HG03196 (cell line): ENCODE measurements around the gene DLST.
A peak's percentile ranks its signal among the peaks of the same experiment; 100 is the strongest.

Source experiments
- ATAC-seq: cut with Tn5 transposase; IDR thresholded peaks from one replicate; pipeline ENCODE4 v1.9.1; 2021; ENCODE audit not compliant: unreplicated experiment

The DLST gene

DNA sequence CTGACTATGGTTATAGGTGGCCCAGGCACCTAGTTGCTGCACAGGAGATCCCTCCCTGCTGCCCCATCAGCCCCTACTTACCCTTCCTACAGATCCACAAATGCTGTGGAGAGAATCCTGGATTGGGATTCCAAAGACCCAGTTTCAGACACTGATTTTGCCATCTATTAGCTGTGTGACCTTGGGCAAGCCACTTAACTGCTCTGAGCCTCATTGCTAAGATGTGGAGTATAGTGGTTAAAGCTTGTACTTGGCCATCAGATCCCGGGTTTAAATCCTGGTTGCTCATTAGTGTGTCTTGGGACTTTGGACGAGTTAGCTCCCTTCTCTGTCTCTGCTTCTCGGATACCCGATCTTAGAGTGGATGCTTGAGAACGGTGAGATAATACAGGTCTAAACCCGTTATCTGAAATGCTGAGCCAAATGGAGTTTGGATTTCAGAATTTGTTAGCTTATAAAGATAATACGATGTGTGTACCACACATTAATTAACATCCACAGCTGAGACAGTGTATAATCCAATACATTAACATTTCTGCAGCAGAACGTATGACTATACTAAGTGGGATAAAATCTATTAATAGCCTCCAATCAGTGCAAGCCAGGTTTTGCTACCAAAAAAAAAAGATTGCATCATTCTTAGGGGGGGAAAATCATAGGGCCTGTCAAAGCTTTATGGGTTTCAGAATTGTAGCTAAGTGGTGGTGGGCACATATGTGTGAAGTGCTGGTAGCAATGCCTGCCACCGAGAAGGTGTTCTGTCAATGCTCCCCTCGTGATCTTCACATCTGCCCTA is 21.8 kb upstream of the DLST start:
- ATAC-seq: no peak

DNA sequence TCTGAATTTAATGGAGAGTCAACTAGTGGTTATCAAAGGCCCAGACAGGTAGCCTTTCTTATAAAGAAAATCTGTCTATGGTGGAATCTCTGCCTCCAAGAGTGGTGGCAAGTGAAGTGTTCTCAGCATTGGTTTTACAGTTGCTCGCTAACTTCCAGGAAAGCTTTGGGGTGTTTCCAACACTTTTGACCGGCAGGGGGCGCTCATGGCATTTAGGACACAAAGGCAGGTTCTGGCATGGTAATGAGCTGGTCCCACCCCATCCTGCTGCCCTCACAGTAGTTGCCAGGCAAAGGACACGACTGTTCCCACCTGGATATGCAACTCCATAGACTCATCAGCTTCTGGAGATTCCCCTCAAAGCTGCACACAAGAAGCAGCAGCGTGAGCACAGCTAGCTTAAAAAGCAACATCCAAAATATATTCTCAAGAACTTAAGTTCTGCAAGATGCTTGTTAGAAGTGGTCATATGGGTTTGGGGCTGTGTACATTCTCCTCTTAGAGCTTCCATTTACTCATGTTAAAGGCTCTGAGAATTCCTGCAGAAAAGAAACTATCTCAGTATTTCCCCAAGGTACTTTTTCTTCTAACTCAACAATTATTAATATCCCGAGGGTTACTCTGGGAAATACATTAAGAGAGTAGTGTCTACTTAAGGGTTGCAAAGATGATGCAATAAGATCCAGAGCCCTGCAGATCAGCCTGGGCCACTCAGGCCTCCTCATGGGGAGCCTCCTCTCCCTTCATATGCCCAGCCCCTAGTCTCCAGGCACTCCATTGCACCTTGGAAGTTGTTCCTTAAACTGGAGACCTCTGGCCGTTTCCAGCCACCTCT is 20.6 kb upstream of the DLST start:
- no peak for ATAC-seq

DNA sequence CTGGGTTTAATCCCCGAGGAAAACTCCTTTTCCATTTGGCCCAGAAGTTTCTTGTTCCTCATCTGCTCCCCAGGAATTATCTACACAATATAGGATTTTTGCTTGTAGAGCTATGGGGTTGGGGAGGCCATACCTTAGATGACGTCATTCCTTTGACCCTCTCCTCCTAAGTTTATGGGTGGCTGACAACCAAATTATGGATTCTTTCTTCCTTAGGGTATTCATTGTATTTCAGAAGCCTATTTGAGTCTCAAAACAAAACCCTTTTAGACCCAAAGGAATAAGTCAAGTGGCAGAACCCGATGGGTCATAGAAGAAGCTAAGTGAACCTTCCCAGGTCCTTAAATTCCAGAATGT is 20.0 kb upstream of the DLST start:
- no peak for ATAC-seq

DNA sequence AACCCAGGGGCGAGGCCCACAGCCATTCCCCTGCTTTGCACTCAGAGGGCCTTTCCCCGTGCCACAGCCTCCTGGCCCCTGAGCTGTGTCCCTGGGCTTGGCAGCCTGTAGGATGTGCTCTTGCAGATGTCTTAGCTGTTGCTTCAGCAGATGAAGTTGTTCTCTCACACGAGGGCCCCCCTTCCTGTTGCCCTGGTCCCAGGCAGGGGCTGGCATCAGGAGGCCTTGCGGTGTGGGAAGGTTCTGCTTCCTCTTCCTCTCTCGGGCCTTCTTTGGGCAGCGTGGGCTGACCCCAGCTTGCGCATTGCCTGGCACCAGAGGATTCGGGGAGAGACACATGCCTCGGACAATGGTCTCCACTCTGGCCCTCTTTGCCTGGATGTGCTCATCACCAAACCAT is 18.4 kb upstream of the DLST start:
- ATAC-seq: no peak

DNA sequence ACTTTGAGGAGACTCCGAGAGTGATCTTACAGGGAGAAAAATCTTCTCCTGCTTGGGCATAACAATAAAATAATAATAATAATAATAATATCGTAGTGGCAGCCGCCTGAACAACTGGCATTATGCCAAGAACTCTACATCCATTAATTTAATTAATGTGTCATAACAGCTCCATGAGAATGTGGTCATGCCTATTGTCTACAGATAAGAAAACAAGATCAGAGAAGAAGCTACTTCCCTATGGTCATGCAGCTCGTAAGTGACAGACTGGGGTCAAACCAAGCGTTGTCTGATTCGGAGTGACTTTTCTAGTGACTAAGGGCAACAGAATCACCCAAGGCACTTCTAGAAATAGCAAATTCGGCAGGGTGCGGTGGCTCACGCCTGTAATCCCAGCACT is 17.5 kb upstream of the DLST start:
- ATAC-seq: no peak

DNA sequence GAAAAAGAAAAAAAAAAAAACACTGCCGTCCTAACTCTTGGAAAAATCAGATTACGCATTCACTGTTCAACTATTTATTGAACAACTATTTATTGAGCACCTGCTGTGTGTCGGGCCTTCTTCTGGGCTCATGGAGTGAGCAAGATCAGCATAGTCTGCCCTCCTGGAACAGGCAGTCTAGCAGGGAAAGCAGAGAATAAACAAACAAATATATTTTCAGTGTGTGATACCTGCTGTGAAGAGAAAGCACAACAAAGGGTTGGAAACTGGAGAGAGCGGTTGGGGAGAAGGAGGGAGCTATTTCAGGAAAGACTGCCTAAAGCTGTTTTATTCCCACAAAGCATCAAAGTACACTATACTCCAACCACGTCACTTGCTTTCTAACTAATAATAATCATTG is 16.6 kb upstream of the DLST start:
- no peak for ATAC-seq

DNA sequence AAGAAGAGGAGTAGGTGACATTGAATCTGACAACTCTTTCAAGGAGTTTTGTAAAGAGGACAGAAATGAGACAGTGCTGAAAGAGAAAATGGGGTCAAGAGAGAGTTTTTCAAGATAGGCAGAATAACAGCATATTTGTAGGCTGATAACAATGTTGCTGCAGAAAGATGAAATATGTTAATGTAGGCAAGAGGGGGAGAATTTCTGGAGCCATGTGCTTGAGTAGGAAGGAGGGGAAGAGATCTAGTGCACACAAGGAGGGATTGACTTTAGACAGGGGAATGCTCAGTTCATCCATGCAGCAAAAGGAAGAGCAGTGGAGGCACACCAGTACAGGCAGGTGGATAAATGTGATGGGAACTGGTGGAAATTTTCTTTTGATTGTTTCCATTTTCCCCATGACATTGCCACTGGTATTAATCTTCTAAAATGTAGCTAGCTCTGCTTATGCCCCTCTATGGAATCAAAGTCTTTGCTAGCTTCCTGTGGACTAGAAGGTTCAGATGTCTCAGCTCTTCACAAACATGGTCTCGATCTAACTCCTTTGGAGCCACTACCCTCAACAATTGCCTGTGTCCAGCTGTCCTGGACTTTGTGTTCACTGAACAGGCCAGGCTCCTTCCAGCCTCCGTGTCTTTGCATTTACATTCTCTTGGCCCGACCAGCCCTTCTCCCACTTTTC is 14.9 kb upstream of the DLST start:
- ATAC-seq: no peak

DNA sequence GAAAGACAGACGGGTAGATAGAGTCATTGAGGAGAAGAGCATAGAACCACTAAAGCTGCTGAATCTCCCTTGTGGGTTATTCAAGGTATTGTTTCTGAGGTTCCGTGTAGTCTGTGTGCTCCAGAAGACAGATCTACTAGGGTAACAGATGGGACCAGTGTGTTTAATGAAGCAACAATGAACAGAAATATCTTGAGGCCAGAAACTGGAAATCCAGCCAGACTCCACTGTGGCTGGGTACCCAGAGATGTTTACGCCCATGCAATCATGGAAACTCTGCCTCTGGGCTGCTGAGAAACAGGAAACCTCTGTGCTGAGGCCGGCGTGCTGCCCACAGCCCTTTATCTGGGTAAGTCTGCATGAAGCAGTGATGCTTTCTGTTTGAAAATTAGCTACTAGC is 14.0 kb upstream of the DLST start:
- no peak for ATAC-seq

DNA sequence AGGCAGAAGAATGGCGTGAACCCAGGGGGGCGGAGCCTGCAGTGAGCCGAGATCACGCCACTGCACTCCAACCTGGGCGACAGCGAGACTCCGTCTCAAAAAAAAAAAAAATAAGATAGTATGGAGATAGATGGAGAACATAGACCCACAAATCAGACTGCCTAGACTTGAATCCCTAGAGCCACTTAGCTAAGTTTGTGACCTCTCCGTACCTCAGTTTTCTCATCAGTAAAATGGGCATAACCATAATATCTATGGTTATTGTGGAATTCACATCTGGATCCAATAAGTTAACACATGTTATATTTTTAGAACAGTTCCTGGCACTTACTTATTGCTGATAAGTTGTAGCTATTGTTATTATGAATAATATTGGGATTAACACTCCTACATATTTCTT is 13.0 kb upstream of the DLST start:
- ATAC-seq: no peak

DNA sequence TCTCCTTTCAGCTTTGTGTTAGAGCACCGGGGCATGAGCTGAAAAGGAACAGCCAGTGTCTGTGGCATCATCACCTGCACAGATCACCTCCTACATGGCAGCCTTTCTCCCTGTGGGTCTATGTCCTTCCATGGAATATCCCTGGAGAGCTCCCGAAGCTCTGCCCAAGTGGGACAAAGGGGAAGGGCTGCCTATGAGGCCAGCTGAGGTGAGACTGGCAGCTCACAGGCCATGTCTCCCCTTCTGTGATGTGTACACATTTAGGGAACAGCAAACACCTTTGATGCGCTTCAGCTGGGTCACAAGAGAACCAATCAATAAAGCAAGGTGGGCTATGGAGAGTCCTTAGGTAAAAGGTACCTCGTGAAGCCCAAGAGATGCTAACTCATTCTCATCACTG is 9.9 kb upstream of the DLST start:
- no peak for ATAC-seq

DNA sequence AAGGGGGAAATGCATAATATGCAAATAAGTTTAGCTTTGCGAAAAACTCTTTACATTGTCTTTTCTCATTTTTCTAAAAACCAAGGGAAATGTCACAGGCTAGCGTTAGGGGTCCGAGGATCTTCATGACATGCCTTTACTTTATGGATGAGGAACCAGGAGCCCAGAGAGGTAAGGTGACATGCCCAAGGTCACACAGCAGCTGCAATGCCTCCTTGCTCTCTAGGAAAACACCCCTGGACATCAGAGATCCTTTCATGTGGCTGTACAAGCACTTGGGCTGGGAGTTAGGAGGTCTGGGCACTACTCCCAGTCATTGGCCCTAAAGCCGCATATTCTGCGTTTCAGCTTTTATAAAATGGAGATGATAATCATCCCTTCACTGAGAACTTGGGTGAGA is 6.5 kb upstream of the DLST start:
- ATAC-seq: no peak

DNA sequence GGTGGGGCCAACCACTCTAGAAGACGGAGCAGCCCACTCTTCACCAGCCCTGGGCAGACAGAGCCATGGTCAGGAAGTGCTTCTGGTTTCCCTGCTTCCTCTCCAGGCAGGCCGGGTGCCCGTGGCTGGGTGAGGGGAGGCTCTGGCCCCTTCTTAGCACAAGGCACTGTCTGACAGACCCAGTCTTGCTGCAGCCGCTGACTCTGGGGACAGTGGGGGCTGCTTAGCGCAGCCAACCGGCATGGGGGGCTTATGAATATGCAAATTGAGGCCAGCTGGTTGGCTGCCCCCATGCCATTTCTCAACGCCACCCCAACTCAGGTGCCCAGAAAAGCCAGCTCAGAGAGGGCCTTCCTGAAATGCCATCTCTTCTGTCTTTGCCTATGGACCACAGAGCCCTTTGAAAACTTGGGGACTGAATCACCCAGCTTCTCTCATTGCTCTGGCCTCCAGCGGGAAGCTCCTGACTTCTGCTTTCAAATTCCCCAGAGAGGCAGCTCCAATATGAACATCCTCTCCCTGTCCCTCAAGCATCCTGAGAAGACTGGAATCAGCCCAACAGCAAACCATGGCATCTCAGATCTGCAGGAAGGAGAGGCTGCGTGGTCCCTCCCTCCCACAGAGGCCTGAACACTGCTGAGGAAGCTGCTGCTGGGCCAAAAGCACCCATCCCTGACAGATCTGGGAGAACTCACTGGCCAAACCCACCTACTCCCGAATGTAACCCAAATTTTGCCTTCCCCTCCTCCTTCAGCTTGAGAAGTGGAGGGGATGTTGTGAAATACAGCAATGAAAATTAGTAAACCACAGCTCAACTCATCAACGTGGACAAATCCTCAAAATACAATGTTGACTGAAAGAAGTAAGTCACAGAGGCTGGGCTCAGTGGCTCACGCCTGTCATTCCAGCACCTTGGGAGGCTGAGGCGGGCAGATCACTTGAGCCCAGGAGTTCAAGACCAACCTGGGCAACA is 5.5 kb upstream of the DLST start, which contains the start of gene PROX2:
TSS of gene PROX2 (minus strand) at position 205 of the 973 bp plus-strand sequence. CDS start 12,311 bp downstream, outside the sequence.
- ATAC-seq: no peak

DNA sequence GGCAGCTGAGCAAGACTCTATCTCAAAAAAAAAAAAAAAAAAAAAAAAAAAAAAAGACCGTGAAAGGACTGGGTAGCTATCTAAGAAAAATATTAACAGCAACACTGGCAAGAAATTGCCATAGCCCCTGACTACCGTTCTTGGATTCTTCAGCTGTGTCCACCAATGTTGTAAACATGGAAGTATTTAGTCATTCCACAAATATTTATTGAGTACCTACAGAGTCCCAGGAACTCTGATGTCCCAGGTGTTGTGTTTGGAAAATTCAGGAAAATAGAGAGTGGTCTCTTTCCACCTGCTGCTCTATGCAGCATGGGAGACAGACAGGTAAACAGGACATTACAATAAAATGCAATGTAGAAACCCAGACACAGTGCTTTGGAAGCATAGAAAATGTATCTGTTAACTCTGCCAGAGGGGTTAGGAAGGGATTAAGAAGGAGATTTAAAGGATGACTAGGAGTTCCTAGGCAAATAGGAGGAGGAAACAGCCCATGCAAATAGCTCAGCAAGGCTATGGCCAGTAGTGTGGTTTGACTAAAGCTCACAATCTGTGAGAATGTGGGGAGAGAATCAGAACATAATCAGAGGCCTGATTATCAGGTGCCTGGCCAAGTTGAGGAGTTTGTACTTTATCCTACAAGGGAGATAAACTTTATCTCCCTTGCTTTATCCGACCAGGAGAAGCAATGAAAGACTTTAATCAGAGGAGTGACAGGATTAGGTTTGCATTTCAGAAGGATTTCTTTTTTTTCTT is 2.1 kb upstream of the DLST start:
- no peak for ATAC-seq

DNA sequence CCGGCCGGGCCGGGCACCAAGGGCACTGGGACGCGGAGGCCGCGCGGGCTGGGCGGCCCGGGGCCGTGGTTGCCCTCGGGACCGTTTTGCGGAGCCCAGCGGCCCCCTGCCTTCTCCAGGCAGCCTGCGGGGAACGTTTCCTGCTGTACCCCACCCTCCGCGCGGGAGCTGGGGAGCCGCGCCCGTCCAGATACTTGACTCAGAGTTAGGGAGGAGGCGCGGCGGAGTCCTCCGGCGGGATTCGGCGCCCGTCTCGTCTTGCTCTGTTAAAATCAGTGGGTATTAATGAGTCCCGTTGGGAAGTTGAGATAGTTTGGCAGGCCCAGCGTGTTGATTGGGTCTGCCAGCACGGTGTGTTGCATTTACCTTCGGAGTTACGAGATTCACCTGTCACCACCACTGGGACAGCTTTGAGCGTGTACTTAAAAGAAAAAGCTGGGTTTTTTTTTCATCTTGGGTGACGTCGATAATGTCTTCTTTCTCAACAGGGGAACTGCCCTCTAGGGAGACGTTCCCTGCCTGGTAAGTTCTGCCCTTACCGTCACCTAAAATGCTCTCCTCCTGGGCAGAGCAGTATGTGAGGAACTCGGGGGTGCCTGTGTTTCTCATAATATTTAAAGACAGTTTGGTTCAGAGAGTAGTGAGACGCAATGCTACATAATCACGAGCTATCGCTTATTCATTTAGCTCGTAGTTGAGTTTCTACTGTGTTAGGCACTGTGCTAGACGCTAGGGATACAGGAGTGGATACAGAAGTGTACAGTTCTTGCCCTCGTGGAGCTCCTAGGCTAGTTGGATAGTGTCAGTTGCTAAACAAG is 596 bp downstream of the DLST start:
- peak; percentile 37 for ATAC-seq

DNA sequence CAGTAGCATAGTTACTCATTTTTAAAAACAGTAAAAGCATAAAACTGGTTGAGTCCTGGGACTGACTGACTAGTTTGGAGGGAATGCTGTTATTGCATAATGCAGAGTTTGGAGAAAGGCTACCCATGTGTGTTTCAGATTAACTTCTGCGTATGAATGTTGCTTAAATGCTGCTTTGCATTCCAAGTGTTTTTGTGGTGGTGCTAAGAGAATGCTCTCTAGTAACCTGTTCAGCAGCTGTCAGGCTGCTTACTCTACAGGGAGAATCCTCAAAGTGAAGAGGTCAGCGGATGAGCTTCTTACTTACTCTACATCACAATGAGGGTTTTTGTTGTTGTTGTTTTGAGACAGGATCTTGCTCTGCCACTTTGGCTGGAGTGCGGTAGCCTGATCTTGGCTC is 4.3 kb downstream of the DLST start:
- ATAC-seq: no peak

DNA sequence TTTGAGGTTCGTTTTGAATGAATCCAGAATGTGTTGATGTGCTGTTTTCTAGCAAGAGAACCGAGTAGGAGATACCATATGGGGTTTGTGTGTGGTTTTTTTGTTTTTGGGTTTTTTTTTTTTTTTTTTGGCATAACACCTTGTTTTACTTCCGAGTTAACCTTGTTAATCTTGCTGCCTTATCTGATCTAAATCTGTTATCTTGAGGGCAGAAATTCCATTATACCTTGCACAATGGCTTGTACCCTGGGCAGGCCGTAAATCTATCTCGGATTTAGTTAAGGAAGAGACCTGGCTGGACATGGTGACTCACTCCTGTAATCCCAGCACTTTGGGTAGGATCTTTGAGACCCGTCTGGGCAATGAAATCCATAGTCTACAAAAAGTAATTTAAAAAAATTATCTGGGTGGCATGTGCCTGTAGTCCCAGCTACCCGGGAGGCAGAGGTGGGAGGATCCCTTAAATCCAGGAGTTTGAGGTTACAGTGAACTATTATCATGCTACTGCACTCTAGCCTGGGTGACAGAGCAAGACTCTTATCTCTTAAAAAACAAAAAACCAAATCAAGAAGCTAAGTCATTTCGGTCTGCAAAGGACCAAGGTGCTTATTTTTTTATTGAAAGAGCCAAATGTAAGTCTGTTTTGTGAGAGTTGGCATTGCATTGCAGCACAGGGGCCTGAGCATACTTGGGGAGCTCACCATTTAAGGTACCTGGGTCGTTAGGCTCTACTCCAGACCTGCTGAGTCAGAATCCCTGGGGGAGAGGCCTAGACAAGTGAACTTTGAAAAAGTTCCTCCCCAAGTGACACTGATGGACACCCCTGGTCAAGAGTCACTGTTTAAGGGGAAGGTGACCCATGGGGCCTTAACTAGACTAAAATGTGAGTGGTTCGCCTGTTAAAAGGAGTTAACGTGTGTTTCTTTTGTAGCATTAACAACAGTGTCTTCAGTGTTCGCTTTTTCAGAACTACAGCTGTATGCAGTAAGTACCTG is 6.7 kb downstream of the DLST start:
- no peak for ATAC-seq

DNA sequence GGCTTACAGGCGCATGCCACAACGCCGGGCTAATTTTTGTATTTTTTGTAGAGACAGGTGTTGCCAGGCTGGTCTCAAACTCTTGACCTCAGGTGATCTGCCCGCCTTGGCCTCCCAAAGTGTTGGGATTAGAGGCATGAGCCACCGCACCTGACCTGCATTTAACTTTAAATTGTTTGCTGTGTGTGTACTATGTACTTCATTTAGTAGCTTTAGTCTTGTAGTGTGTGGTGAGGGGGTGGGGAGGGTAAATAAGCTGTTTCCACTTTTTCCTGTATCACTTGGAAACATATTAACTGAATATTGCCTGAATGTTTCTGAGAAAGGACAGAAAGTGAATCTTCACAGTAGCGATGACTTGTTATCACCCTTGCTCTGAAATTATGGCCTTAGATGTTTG is 8.5 kb downstream of the DLST start:
- no peak for ATAC-seq

DNA sequence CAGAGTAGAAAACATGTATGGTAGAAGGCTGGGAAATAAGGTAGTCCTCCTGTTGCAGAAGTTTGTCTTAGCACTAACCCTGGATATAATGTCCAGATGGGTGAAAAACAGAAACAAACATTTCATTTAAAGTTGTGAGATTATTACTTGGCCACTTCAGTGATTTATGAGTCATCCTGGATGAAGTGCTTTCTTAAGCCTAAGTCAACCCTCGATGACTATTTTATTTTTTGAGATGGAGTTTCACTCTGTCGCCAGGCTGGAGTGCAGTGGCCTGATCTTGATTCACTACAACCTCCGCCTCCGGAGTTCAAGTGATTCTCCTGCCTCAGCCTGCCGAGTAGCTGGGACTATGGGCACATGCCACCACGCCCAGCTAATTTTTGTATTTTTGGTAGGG is 10.2 kb downstream of the DLST start:
- no peak for ATAC-seq
